ENCODE measurements around the gene IGF1R.

The IGF1R gene

DNA sequence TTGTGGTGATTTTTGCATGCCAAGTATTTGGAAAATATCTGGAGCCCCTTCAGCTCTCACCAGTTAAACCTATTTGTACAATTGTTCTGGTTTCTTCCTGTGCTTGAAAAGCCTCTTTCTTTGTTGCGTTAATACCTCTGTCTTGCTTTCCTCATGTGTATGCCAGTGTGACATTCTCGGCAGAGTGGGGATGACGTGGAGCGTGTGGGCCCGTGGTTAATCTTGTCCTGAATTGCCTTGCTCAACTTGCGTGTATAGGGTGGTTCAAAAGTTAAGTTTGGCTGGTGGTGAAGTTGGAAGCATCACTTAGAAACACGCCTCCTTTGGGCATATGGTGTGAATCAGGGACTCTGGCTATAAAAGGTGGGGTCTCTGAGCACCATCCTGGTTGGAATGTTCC lies 67.1 kb downstream of the IGF1R start:
- Histone ChIP-seq H3K27ac (ENCODE audit: low read depth, low read length) (no peak overlapping the region), H3K4me1 (ENCODE audit: control insufficient read depth in 5 of 5, insufficient read depth in 5 of 5, low read length in 5 of 5) (peaks cover 0 to 30% (median 12%) of the 10 kb centered on the region in 5 donors)

DNA sequence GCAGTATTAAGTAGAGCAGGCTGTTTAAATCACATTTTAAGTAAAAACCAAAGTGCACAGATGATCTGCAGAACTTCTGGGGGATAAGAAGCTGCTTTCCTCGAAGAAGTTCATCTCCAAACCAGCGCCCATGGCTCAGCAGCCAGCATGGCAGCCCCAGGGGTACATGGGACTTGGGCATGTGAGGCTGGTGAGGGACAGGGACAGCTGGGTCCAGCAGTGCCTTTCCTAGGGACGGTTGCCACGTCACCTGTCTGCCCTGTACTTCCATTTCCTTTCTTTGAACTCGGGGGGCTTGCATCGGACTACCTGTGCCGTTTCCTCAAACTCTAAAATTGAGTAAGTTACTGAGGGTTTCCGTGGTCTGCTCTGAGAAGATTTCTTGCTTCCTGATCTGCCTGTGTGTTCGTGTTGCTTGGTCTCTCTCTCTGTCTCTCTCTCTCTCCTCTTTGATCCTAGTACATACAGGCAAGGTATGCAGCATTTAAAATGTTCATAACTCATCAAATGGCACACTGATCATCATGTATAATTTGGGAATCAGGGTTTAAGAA lies 67.6 kb downstream of the IGF1R start:
- Histone ChIP-seq H3K4me1 (ENCODE audit: control insufficient read depth in 5 of 5, insufficient read depth in 5 of 5, low read length in 5 of 5) (peaks cover 0 to 30% (median 12%) of the 10 kb centered on the region in 5 donors), H3K4me3 (ENCODE audit: low read depth in 1 of 5, low read length in 5 of 5) (no peak overlapping the region), H3K27ac (ENCODE audit: low read depth, low read length) (no peak overlapping the region), H3K27me3 (ENCODE audit: control insufficient read depth in 5 of 5, insufficient read depth in 4 of 5, low read length in 5 of 5) (no peaks in the 10 kb centered on the region), H3K9ac (ENCODE audit: low read length in 5 of 5) (no peak overlapping the region), H3K36me3 (ENCODE audit: control insufficient read depth in 5 of 5, insufficient read depth in 5 of 5, low read length in 5 of 5) (peaks cover 0 to 3% (median 0%) of the 10 kb centered on the region in 5 donors), H3K9me3 (ENCODE audit: control insufficient read depth in 5 of 5, low read length in 5 of 5) (peaks cover 0 to 14% (median 12%) of the 10 kb centered on the region in 5 donors)

More for the DNA sequence above, 67.1 kb downstream of the IGF1R start:
- H3K9ac ChIP-seq (ENCODE audit: low read length in 5 of 5), result no peak overlapping the region
- H3K36me3 ChIP-seq (ENCODE audit: control insufficient read depth in 5 of 5, insufficient read depth in 5 of 5, low read length in 5 of 5), result peaks cover 0 to 3% (median 0%) of the 10 kb centered on the region in 5 donors
- H3K27me3 ChIP-seq (ENCODE audit: control insufficient read depth in 5 of 5, insufficient read depth in 4 of 5, low read length in 5 of 5), result no peaks in the 10 kb centered on the region
- peaks cover 0 to 15% (median 12%) of the 10 kb centered on the region in 5 donors for H3K9me3 ChIP-seq (ENCODE audit: control insufficient read depth in 5 of 5, low read length in 5 of 5)
- no peak overlapping the region for H3K4me3 ChIP-seq (ENCODE audit: low read depth in 1 of 5, low read length in 5 of 5)

DNA sequence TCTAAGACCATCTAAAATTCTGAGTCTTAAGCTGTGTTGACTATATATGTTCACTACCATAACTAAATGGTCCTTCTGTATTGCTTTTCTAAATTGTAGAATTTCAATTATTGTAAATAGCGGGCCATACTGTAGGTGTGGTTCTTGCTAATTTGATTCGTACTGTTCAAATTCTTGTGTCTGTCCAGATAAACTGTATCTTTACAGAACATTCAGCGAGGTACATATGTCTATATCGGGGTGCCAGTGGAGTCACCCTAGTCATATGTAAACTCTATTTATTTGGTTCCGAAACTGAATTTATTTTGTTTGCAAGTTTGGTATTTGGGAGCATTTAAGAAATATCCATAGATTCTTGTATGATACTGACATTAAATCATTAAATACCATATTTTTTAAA lies 69.0 kb downstream of the IGF1R start:
- H3K4me1 ChIP-seq (ENCODE audit: control insufficient read depth in 5 of 5, insufficient read depth in 5 of 5, low read length in 5 of 5), result peaks cover 0 to 30% (median 12%) of the 10 kb centered on the region in 5 donors

DNA sequence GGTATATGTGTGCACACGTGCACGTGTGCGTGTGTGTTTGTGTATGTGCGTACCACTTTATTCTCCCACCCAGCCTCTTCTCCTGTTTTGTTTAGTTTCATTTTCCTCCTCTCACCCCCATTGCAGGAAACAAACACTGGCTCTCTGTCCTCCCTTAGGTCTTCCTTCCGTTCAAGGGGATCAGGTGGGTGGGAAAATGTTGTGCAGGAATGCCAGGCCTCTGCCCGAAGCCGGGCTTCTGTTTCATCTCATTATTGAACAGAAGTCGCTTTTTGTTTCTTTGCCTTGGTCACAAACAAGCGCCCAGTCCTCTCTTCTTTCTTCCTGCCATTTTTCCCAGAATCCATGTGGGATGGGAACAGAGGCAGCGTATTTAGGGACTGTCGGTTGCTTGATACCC lies 69.6 kb downstream of the IGF1R start:
- H3K27me3 ChIP-seq (ENCODE audit: control insufficient read depth in 5 of 5, insufficient read depth in 4 of 5, low read length in 5 of 5), result no peaks in the 10 kb centered on the region
- no peak overlapping the region for H3K27ac ChIP-seq (ENCODE audit: low read depth, low read length)
- no peak overlapping the region for H3K9ac ChIP-seq (ENCODE audit: low read length in 5 of 5)
- H3K9me3 ChIP-seq (ENCODE audit: control insufficient read depth in 5 of 5, low read length in 5 of 5), result no peaks in the 10 kb centered on the region
- H3K4me3 ChIP-seq (ENCODE audit: low read depth in 1 of 5, low read length in 5 of 5), result no peak overlapping the region
- H3K36me3 ChIP-seq (ENCODE audit: control insufficient read depth in 5 of 5, insufficient read depth in 5 of 5, low read length in 5 of 5), result no peaks in the 10 kb centered on the region
- peaks cover 0 to 29% (median 12%) of the 10 kb centered on the region in 5 donors for H3K4me1 ChIP-seq (ENCODE audit: control insufficient read depth in 5 of 5, insufficient read depth in 5 of 5, low read length in 5 of 5)

More for the DNA sequence above, 69.0 kb downstream of the IGF1R start:
- Histone ChIP-seq H3K9me3 (ENCODE audit: control insufficient read depth in 5 of 5, low read length in 5 of 5) (no peaks in the 10 kb centered on the region), H3K9ac (ENCODE audit: low read length in 5 of 5) (no peak overlapping the region), H3K27ac (ENCODE audit: low read depth, low read length) (no peak overlapping the region), H3K36me3 (ENCODE audit: control insufficient read depth in 5 of 5, insufficient read depth in 5 of 5, low read length in 5 of 5) (no peaks in the 10 kb centered on the region), H3K27me3 (ENCODE audit: control insufficient read depth in 5 of 5, insufficient read depth in 4 of 5, low read length in 5 of 5) (no peaks in the 10 kb centered on the region), H3K4me3 (ENCODE audit: low read depth in 1 of 5, low read length in 5 of 5) (no peak overlapping the region)

- no peaks in the 10 kb centered on the region for H3K36me3 ChIP-seq (ENCODE audit: control insufficient read depth in 5 of 5, insufficient read depth in 5 of 5, low read length in 5 of 5)
- no peak overlapping the region for H3K27ac ChIP-seq (ENCODE audit: low read depth, low read length)
- H3K4me1 ChIP-seq (ENCODE audit: control insufficient read depth in 5 of 5, insufficient read depth in 5 of 5, low read length in 5 of 5), result peaks cover 0 to 24% (median 12%) of the 10 kb centered on the region in 5 donors
- no peak overlapping the region for H3K9ac ChIP-seq (ENCODE audit: low read length in 5 of 5)
- no peaks in the 10 kb centered on the region for H3K9me3 ChIP-seq (ENCODE audit: control insufficient read depth in 5 of 5, low read length in 5 of 5)
- H3K4me3 ChIP-seq (ENCODE audit: low read depth in 1 of 5, low read length in 5 of 5), result no peak overlapping the region
- H3K27me3 ChIP-seq (ENCODE audit: control insufficient read depth in 5 of 5, insufficient read depth in 4 of 5, low read length in 5 of 5), result no peaks in the 10 kb centered on the region
Measured at GRCh38 chr15:98718426-98719136, 70.2 kb downstream of the IGF1R start.

- Histone ChIP-seq H3K4me1 (ENCODE audit: control insufficient read depth in 5 of 5, insufficient read depth in 5 of 5, low read length in 5 of 5) (peaks cover 0 to 20% (median 12%) of the 10 kb centered on the region in 5 donors), H3K27me3 (ENCODE audit: control insufficient read depth in 5 of 5, insufficient read depth in 4 of 5, low read length in 5 of 5) (no peaks in the 10 kb centered on the region), H3K27ac (ENCODE audit: low read depth, low read length) (no peak overlapping the region), H3K36me3 (ENCODE audit: control insufficient read depth in 5 of 5, insufficient read depth in 5 of 5, low read length in 5 of 5) (no peaks in the 10 kb centered on the region), H3K9ac (ENCODE audit: low read length in 5 of 5) (no peak overlapping the region), H3K9me3 (ENCODE audit: control insufficient read depth in 5 of 5, low read length in 5 of 5) (no peaks in the 10 kb centered on the region), H3K4me3 (ENCODE audit: low read depth in 1 of 5, low read length in 5 of 5) (no peak overlapping the region)
Measured at GRCh38 chr15:98719137-98719740, 70.9 kb downstream of the IGF1R start.

- Histone ChIP-seq H3K4me3 (ENCODE audit: low read depth in 1 of 5, low read length in 5 of 5) (no peak overlapping the region), H3K9me3 (ENCODE audit: control insufficient read depth in 5 of 5, low read length in 5 of 5) (no peaks in the 10 kb centered on the region), H3K4me1 (ENCODE audit: control insufficient read depth in 5 of 5, insufficient read depth in 5 of 5, low read length in 5 of 5) (peaks cover 0 to 20% (median 12%) of the 10 kb centered on the region in 5 donors), H3K27me3 (ENCODE audit: control insufficient read depth in 5 of 5, insufficient read depth in 4 of 5, low read length in 5 of 5) (no peaks in the 10 kb centered on the region), H3K9ac (ENCODE audit: low read length in 5 of 5) (no peak overlapping the region), H3K27ac (ENCODE audit: low read depth, low read length) (no peak overlapping the region), H3K36me3 (ENCODE audit: control insufficient read depth in 5 of 5, insufficient read depth in 5 of 5, low read length in 5 of 5) (no peaks in the 10 kb centered on the region)
Measured at GRCh38 chr15:98720031-98720430, 71.7 kb downstream of the IGF1R start.

DNA sequence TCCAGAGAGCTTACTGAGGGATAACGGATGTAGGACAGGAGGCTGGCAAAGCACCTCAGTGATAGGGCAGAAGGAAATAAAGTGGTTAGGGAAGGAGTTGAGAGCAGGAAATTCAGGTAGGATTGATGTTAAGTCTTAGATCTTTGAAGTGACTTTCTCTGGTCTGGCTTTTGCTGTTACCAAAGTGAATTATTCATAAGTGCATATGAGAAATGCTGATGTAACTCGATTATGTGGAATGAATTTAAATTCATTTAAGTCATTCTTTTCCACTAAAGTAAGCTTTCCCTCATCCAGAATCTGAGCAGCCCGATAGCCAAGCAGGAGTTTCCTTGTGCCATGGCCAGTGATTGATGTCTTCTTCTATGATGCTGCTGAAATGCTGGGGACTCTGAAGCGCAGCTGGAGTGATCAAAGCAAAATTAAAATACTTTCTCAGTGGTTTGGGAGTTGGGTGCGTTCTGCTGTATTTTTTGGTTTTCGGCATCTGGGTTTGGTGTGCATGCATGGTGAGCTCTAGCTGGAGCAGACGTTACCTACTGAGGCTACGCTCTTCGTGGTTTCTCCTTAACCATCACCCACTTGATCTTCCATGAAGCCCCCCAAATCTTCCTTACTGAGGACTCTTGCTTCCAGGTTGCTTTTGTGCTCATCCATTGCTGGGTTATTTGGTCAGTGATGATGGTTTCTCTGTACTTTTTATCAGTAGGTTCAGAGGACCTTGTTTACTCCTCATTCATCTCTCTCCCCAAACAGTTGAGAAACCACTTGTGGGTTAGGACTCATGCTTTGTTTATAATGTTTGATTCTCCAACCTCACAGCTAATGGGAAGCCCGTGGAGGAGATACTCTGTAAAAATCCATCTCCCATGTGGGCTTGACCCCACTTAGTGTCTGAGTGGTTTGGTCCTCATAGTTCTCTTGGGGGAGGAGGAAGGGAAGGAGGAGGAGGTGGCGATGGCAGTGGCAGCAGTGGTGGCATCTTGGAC lies 72.5 kb downstream of the IGF1R start:
- Histone ChIP-seq H3K4me1 (ENCODE audit: control insufficient read depth in 5 of 5, insufficient read depth in 5 of 5, low read length in 5 of 5) (peaks cover 0 to 18% (median 12%) of the 10 kb centered on the region in 5 donors), H3K27me3 (ENCODE audit: control insufficient read depth in 5 of 5, insufficient read depth in 4 of 5, low read length in 5 of 5) (no peaks in the 10 kb centered on the region), H3K4me3 (ENCODE audit: low read depth in 1 of 5, low read length in 5 of 5) (no peak overlapping the region), H3K36me3 (ENCODE audit: control insufficient read depth in 5 of 5, insufficient read depth in 5 of 5, low read length in 5 of 5) (no peaks in the 10 kb centered on the region), H3K9me3 (ENCODE audit: control insufficient read depth in 5 of 5, low read length in 5 of 5) (no peaks in the 10 kb centered on the region), H3K9ac (ENCODE audit: low read length in 5 of 5) (no peak overlapping the region), H3K27ac (ENCODE audit: low read depth, low read length) (no peak overlapping the region)

DNA sequence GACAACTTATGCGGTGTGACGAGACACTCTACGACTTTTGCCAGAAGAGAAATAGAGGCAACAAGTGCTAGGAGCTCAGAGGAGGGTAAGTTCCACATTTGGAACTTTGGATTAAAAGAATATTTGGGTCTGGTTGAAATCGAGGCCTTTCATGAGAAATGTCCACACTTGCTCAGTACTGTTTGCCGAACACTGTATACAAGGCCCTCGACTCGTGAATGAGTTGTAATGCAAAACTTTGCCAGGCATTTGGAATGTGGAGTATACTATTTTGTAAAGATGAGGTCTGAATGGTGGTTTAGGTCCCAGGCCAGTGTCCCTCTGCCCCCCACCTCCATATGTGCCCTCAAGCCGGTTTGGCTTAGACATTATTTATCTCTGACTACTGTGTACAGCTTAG lies 73.9 kb downstream of the IGF1R start:
- H3K4me1 ChIP-seq (ENCODE audit: control insufficient read depth in 5 of 5, insufficient read depth in 5 of 5, low read length in 5 of 5), result peaks cover 0 to 19% (median 12%) of the 10 kb centered on the region in 5 donors
- H3K9ac ChIP-seq (ENCODE audit: low read length in 5 of 5), result no peak overlapping the region
- no peaks in the 10 kb centered on the region for H3K36me3 ChIP-seq (ENCODE audit: control insufficient read depth in 5 of 5, insufficient read depth in 5 of 5, low read length in 5 of 5)
- no peaks in the 10 kb centered on the region for H3K9me3 ChIP-seq (ENCODE audit: control insufficient read depth in 5 of 5, low read length in 5 of 5)
- H3K4me3 ChIP-seq (ENCODE audit: low read depth in 1 of 5, low read length in 5 of 5), result no peak overlapping the region
- no peaks in the 10 kb centered on the region for H3K27me3 ChIP-seq (ENCODE audit: control insufficient read depth in 5 of 5, insufficient read depth in 4 of 5, low read length in 5 of 5)
- no peak overlapping the region for H3K27ac ChIP-seq (ENCODE audit: low read depth, low read length)
